HG03066 (cell line): ENCODE measurements around the gene LSS.
"Not testable (repeated sequence)": the region's sequence is repeated elsewhere in the genome, so short reads cannot be mapped to it uniquely, and the experiment has no call there.

ENCODE experiments used
- ATAC-seq: cut with Tn5 transposase; IDR thresholded peaks from one replicate; pipeline ENCODE4 v1.9.1; 2021; ENCODE audit warnings: low read depth; ENCODE audit not compliant: unreplicated experiment

Gene LSS

GRCh38 chr21:46155514-46156377 lies 72.8 kb downstream of the LSS start, which contains the start of gene FTCD:
FTCD (minus strand) TSS chr21:46155579; CDS start chr21:46155523, 56 bp downstream.
- ATAC-seq = no peak

DNA sequence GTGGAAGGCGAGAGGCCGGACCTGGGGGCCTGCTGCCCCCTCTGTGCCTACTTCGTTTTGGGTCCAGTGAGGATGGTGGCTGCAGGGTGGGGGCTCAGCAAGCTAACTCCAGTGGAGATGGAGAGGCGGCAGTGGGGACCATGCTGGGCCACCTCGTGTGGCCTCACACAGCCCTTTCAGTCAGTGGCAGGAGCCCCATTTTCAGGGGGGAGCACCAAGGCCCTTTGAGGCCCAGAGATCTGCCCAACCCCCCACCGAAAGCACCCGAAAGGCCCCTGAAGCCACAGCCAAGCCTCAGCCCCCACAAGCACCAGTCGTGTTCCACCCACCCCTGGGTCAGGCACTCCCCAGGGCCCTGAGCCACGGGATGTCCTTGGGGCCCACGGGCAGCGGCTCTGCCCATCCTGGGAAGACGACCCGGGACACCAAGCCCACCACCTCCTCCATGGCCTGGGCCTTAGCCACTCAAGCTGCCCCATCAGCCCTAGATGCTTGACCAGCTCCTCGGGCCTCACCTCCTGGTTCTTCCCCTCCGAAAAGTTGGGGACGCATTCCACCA lies 73.5 kb downstream of the LSS start:
- no peak for ATAC-seq

DNA sequence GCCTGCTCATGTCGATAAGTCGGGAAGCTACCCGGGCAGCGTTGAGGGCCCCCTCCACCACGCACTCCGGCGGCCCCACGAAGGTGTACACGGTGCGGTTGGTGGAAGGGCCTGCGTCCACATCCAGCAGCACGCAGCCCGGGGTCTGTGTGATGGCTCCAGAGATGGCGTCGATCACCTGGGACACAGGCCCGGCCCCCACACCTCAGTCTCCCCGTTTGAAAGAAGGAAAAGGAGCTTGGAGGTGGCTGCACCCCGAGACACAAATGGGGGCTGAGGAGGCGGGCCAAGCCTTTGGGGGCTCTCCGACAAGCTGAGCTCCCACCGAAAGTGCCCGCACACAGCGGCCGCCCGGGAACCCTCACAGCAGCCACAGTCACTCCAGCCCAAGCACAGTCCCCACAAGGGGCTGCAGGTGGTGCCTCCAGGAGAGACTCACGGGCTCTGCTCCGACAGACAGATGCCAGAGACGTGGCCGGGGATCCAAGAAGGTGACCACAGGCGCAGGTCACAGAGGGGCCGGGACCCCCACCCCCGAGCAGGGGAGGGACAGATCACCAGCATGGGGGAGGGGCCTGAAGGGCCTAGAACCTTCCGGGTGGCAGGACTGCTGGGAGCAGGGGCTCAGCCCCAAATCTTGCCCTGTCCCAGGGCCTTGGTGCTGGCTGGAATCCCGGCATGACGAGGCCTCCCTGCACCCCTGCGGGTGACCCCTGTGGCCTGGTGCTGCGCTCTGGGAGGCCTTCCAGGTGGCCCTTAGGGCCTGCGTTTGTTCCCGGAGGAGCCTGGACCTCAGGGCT lies 74.2 kb downstream of the LSS start:
- ATAC-seq = no peak

DNA sequence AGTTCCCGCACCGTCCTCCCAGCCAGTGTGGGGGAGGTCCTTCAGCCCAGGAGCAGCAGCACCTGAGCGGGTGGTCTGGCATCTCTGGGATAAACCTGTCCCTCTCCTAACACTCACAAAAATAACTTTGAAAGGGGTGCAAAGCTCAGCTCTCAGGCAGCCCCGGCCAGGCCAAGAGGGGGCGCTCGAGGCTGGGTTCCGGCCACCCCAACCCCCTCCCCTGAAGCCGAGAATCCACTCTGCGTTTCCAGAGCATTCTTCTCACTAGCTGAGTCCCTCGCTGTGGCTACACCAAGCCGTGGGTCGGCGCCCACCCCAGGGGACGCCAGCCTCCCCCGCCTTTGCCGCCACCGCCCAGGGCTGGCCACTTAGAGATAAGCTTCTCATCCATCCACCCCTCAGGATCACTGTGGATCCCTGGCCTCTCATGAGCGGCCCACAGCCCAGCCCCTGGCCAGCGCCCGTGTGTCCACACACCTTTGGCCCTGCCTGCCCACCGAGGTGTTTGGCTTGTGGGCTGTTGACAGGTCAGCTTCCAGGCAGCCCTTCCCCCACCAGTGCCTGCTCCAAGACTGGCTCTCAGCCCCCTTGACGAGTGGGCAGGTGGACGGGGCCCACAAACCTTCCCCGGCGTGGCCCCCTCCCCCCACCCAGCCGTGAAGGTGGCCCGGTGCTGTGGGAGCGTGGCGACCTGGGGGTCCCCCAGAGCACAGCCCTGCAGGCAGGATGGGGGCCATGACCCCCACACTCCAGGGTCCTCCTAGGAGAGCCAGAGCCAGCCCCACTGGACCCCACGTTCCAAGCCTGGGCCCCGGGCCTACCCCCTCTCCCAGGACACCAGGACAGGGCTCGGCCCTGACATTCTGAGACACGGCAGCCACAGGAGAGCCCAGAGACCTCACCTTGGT lies 75.1 kb downstream of the LSS start:
- ATAC-seq = no peak

DNA sequence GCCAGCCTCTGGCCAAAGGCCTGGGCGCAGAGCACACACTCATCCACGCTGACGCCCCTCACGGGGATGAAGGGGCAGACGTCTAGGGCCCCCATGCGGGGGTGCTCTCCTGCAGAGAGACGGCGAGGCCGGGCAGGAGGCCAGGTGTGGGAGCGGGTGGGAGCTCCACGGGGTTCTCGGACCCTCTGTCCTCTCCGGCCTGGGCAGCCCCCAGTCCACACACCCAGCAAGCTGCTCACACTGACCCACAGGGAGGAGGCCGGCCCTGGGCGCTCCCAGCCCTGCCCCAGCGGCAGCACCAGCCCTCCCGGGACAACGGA lies 75.7 kb downstream of the LSS start:
- no peak for ATAC-seq

- no peak for ATAC-seq
Observed at GRCh38 chr21:46151989-46152926, 76.3 kb downstream of the LSS start.

DNA sequence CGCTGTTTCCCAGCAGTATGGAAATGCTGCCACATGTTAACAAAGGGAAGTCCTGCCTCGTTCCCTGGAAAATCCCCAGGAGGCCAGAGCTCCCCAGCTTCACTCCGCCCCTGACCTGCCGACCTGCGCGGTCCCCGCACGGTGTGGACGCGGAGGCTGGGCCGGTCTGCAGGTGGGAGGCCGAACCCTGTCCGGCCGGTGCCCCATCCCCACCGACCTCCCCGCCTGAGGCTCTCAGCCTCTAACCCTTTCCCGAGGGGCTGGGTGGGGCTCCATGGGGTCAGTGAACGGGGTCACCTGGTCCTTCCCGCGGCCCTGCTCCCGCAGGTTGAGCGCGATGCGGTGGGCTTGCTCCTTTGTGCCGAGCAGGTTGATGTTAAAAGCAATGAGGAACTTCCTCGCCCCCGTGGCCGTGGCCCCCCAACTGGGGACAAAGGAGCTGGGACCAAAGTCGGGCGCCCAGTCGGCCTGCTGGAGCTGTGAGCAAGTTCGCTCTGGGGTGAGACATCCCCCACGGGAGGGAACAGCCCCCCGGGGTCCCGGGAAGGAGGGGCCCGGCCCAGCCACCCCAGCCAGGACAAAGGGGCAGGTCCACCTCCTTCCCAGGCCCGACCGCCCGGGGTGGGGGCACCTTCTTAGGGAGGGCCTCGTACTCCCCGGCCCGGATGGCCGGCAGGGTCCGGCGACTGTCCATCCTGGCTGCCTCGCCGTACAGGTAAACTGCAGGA lies 77.1 kb downstream of the LSS start:
- no peak for ATAC-seq

DNA sequence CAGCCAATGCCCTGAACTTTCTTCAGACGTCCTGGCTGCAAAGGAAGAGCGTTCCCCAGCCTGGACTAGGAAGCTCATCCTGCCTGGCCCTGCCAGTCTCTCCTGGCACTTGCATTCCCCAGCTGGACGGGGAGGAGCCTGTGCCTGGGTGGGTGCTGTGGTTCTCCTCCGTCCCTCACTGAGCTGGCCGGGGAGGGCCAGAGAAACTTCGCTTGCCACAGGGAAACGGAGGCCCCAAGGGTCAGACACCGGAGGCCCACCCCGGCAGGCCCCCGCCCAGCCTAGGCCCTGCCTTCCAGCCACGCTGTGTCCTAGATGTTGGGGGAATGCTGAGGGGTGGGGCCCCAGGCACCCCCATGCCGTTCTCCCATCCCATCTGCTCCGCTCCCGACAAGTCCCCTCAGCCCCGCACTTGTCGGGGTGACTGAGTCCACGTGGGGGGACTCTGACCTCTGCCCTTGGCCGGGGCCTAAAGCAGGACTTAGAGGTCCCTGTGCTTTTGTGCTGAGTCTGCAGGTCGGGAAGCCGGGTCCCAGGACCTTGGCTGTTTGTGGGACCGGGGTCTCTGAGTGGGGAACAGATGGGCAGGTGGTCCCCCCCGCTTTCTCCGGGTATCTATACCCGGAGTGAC lies 78.0 kb downstream of the LSS start:
- ATAC-seq = no peak

DNA sequence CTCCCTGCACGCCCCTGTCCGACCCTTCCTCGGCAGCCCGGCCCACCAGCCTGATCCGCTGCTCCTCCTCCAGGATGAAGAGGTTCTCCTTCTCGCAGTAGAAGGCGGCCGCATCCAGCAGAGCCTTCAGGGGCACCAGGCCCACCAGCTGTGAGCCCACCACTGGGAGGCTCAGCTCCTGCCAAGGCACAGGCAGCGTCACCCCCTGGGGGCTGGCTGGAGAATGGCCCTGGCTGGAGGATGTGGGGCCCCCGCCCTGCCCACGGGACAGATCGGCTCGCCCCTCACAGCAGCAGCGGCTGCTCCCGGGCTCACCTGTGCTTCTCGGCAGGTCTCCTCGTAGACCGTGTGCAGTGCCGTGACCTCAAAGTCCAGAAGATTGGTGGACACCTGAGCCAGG lies 78.5 kb downstream of the LSS start:
- no peak for ATAC-seq

DNA sequence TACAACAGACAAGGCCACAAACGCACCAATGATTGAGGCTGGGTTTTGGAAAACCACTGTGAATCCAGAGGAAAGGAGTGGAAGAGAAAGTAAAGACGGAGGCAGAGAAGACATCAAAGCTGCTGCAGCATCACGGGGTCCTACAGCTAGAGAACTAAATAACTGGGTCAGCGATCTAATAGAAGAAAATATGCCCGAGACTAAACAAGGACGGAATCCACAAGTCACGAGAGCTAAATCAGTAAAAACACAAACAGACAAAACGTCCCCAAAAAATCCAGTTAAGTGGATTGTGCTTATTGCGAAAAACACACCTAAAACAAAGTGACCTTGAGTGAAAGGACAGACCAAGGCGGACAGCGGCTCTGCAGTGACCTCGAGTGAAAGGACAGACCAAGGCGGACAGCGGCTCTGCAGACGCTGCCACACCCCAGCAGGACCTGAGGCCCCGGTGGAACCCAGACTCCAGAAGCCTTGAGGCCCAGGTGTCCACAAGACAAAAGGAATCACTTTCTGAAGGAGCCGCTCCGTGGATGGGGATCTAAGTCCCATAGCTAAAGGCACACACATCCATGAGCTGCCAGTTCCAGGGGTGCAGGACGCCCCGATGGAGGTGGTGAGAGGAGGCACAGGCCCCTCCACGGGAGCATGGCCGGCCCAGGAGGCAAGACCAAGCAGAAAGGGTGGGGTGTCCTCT lies 79.2 kb downstream of the LSS start:
- ATAC-seq = no peak

- no peak for ATAC-seq
Observed at GRCh38 chr21:46148106-46148505, 80.5 kb downstream of the LSS start.

DNA sequence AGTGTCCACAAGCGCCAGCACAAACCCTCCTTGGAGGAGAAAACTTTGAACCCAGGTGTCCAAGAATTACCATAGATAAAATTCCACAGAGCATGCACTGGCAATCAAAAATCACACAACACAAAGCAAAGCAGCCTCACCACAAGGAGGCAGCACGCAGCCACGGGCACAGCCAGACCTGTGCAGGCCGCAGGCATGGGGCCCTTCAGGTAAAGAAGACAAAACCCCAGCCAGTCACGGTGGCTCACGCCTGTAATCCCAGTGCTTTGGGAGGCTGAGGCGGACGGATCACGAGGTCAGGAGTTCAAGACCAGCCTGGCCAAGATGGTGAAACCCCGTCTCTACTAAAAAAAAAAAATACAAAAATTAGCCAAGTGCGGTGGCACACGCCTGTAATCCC lies 81.1 kb downstream of the LSS start:
- ATAC-seq = not testable (repeated sequence)

- ATAC-seq = no peak
Observed at GRCh38 chr21:46146856-46147255, 81.7 kb downstream of the LSS start.

- ATAC-seq = no peak
Observed at GRCh38 chr21:46145840-46146691, 82.5 kb downstream of the LSS start.

- no peak for ATAC-seq
Observed at GRCh38 chr21:46145159-46145839, 83.3 kb downstream of the LSS start.

- no peak for ATAC-seq
Observed at GRCh38 chr21:46144464-46145070, 84.0 kb downstream of the LSS start.
